Superior temporal gyrus (tissue), 1 donor: ENCODE results near the gene ZNF564.
"Not testable (repeated sequence)": the region's sequence is repeated elsewhere in the genome, so short reads cannot be mapped to it uniquely, and the experiment has no call there.

Source experiments
- DNase-seq: peaks from one replicate; pipeline ENCODE4 v3.0.0-alpha.2; 2016; ENCODE audit errors: extremely low spot score

ZNF564 gene

GRCh38 chr19:12497032-12497431 lies 54.2 kb downstream of the ZNF564 start:
- no peak for DNase-seq

GRCh38 chr19:12496480-12496879 lies 54.8 kb downstream of the ZNF564 start:
- DNase-seq: no peak

DNA sequence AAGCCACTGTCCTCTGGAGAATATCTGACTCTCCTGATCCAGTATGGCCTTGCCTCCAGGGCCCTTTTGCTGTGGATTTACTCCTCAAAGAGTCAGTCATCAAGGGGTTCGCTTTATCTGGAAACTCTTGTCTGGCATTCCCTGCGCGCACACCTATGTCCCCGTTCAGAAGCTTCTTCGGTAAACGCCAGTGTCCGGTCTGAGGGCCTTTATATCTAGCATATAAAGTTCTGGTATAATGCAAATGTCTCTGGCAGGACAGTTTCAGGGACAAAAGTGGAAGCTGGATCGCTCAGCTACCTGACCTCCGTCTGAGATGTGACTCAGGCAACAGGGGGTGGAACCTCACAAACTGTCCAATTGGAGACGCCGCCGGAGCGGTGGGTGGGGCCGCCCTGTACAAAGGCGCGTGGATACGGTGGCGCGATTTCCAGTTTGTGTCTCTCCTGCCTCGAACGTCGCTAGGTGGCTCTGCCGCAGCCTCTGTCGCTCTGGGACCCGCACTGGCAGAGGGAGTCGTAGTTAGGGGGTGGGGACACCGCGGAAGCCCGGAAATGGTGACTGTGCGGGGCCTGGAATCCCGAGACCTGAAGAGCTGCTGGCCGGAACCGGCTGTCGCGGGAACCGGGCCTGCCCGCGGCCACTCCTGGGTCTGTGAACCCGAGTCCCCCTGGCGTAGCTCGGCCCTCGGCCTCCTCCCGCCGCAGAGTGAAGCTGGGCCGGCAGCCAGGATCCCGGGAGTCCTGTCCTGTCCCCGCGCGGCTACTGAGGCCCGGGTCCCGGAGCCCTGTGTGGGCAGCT lies 56.1 kb downstream of the ZNF564 start:
- DNase-seq: peak; percentile 96

- no peak for DNase-seq
These were observed 56.9 kb downstream of the ZNF564 start for GRCh38 chr19:12494260-12494860.

- DNase-seq: not testable (repeated sequence)
These were observed 65.0 kb downstream of the ZNF564 start for GRCh38 chr19:12486265-12486783.

DNA sequence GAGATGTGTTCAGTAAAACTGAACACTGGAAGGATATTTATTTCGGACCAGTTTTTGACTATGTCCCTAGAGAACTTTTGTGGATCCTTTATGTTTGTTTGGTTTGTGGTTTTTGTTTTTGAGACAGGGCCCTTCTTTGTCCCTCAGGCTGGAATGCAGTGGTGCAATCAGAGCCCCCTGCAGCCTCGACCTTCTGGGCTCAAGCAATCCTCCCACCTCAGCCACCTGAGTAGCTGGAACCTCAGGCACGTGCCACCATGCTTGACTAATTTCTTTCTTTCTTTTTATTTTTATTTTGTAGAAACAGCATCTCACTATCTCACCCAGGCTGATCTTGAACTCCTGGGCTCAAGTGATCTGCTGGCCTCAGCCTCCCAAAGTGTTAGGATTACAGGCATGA lies 65.7 kb downstream of the ZNF564 start:
- DNase-seq: no peak

DNA sequence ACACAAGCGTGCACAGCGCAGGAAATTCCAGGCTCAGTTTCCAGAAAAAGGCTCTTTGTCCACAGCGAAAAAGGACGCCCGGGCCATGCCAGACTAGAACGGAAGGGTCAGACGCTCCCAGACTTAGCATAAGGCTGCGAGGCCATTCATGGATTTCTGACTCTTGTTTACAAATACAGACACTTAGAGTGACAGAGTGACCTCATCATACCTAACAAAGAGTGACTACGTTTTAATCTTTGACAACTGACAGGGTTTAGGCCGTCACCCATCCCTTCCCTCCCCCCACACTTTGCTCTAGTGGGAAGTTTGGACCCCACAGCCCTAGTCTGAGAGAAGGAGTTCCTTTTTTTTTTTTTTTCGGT lies 66.2 kb downstream of the ZNF564 start:
- DNase-seq: no peak

- peak; percentile 93 for DNase-seq
These were observed 66.8 kb downstream of the ZNF564 start, which contains the start of gene ZNF709 for GRCh38 chr19:12484371-12485051. TSS of gene ZNF709 (minus strand) at chr19:12484816. CDS start at chr19:12484657, 159 bp downstream.

- DNase-seq: peak; percentile 13
These were observed 67.3 kb downstream of the ZNF564 start for GRCh38 chr19:12484011-12484370.

GRCh38 chr19:12482509-12482886 lies 68.8 kb downstream of the ZNF564 start:
- DNase-seq: no peak

DNA sequence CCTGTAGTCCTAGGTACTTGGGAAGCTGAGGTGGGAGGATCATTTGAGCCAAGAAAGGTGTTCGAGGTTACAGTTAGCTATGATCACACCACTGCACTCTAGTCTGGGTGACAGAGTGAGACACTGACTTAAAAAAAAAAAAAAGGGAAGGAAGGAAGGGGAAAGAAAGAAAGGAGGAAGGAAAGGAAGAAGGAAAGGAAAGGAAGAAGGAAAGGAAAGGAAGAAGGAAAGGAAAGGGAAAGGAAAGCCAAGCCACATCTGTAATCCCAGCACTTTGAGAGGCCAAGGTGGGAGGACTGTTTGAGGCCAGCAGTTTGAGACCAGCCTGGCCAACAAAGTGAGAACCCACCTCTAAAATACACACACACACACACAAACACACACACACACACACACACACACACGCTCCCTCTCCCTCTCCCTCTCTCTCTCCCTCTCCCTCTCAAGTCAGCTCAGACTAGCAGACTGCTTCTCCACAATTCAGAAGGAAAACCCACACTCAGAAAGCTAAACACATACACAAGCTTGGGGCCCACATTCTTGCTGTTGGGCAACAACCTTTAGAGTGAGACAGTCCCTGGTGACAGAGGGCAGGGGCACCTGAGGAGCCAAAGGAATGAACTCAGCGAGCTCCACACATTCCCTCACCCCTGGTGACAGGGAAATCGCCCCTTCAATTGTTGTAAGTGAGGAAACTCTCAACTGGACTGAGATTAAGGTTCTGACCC lies 69.3 kb downstream of the ZNF564 start:
- no peak for DNase-seq

GRCh38 chr19:12478234-12478941 lies 72.9 kb downstream of the ZNF564 start:
- no peak for DNase-seq
